GM21737 (cell line): ENCODE measurements around the gene RSF1.

Experiments
- ATAC-seq: cut with Tn5 transposase; IDR thresholded peaks from one replicate; pipeline ENCODE4 v1.9.1; 2021; ENCODE audit warnings: mild to moderate bottlenecking, moderate library complexity; ENCODE audit not compliant: unreplicated experiment

Gene RSF1

DNA sequence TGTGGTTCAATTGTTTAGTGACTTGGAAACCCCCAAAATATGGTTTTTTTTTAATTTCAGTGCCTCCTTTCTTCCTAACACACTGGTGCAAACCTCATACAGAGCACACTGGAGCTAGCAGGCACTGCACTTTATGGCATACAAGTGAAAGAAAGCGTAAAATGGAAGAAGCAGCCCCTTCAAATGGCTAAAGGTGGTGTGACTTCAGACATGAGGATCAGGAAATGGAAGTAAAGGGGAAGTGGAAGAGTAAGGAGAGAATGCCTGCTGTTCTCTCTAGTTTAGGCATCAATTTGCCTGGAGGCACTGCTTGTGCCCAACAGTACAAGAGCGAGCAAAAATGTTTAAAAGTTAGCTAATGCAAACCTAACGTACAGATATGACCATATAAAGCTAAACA, 5.7 kb downstream of the RSF1 start:
- no peak for ATAC-seq

- no peak for ATAC-seq
Measured at GRCh38 chr11:77813256-77813655, 7.3 kb downstream of the RSF1 start.

DNA sequence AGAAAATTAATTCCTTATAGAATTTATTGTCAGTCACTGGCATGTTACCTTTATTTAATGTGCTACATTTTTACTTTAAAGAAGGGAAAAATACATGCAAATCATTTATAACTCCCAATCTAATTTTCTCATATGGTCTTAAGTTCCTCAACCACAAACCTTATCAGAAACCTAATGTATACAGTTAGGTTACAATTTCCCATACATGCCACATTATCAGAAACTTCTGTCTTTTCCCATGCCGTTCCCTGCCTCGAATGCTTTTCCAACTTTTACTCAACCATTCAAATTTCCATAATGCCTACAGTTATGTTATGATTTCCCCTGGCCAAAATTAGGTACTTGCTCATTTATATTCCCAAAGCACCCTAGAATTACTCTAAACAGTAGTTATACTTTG, 13.5 kb downstream of the RSF1 start:
- ATAC-seq = no peak

- ATAC-seq = no peak
Measured at GRCh38 chr11:77806415-77806814, 14.1 kb downstream of the RSF1 start.

- no peak for ATAC-seq
Measured at GRCh38 chr11:77801477-77801876, 19.0 kb downstream of the RSF1 start.

DNA sequence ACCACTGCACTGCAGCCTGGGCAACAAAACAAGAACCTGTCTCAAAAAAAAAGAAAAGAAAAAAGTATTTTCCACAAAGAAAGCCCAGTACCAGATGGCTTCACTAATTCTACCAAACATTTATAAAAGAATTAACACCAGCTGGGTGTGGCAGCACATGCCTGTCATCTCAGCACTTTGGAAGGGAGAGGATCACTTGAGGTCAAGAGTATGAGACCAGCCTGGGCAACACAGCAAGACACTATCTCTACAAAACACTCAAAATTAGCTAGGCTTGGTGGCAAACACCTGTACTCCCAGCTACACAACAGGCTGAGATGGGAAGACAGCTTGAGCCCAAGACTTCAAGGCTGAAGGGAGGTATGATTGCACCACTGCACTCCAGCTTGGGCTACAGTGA, 20.1 kb downstream of the RSF1 start:
- no peak for ATAC-seq

- no peak for ATAC-seq
Measured at GRCh38 chr11:77799338-77799737, 21.2 kb downstream of the RSF1 start.

GRCh38 chr11:77793972-77794371, 26.6 kb downstream of the RSF1 start:
- no peak for ATAC-seq

DNA sequence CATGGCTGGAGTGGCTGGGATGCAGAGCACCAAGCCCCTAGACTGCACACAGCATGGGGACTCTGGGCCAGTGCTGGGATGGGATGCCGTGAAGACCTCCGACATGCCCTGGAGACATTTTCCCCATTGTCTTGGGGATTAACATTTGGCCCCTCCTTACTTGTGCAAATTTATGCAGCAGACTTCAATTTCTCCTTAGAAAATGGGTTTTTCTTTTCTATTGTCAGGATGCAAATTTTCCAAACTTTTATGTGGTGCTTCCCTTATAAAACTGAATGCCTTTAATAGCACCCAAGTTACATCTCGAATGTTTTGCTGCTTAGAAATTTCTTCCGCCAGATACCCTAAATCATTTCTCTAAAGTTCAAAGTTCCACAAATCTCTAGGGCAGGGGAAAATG, 29.2 kb downstream of the RSF1 start:
- no peak for ATAC-seq

GRCh38 chr11:77789731-77790476, 30.6 kb downstream of the RSF1 start:
- no peak for ATAC-seq

DNA sequence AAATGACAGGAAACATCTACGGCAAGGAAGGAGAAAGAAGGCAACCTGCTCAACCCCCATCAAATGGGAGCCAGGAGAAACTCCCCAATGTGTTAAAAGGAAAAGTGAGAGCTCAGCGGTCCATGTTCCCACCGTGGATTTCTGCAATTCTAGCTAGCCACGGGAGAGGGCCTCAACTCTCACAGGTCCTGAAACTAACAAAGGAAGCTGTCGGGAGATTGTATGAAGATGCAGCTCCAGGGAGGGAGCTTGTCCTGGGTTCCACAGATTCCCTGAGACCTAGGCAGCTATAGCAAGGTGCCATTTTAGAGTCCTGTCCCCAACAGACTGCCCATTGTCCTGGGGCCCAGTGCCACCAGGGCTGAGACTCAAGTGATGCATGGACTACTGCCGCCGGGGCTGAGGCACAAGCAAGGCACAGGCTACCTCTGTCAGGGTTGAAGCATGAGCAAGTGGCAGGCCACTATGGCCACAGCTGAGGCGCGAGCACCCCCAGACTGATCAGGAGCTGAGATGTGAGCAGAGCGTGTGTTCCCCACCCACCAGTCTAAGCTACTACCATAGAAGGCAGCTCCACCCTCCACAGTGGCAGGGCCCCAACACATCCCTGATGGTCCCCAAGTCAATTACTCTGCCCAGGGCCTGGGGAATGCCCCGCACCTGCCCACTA, 31.3 kb downstream of the RSF1 start:
- ATAC-seq = no peak

GRCh38 chr11:77784572-77784971, 36.0 kb downstream of the RSF1 start:
- no peak for ATAC-seq

GRCh38 chr11:77783025-77783424, 37.5 kb downstream of the RSF1 start:
- no peak for ATAC-seq

DNA sequence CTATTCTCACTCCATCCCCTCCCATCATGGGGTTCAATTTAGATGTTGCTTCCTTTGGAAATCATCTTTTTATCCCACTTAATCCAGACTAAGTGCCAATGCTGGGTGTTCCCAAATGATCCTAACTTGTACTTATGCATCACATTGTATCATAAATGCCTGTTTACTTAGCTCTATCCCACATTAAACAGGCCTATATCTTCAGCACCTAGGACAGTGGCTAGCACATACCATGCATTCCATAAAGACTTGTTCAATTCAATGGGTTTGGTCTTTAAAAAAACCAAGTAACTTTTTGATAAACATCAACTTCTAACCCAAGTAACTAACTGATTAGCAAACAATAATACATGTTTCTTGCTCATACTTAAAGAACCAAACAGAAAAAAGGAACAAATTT, 40.6 kb downstream of the RSF1 start:
- ATAC-seq = no peak

DNA sequence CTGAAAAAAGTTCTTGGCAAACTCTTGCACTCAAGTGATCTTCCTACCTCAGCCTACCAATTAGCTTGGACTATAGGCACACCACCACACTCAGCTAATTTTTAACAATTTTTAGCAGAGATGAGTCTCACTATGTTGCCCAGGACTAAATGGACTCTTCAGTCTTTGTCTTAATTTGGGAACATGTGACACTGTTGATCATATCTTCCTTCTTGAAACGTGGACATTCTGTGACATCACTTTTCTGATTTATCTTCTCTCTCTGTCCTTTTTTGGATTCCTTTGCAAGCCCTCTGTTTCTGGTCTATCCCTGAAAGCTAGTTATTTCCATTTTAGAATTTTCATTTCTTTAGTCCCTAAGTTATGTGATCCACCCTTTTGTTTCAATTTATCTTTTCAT, 42.0 kb downstream of the RSF1 start:
- ATAC-seq = no peak

- no peak for ATAC-seq
Measured at GRCh38 chr11:77778118-77778517, 42.4 kb downstream of the RSF1 start.

- no peak for ATAC-seq
Measured at GRCh38 chr11:77776455-77776854, 44.1 kb downstream of the RSF1 start.

- ATAC-seq = no peak
Measured at GRCh38 chr11:77775936-77776335, 44.6 kb downstream of the RSF1 start.

DNA sequence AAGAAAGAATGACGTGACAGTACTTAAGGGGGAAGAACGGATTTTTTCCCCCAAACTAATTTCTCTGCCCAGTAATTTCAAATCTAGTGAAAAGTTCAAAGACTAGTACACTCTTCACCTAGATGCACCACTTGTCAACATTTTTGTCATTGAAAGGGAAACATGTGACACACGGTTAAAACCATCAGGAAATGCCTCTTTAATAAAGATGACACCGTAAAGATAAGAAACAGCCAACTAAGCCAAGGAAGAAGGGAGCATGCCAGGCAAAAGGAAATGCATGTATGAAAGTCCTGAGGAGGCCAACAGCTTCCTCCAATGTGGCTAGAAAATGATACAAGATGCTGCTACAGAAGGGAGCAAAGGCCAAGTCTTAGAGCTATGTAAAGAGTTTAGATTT, 49.4 kb downstream of the RSF1 start:
- no peak for ATAC-seq

DNA sequence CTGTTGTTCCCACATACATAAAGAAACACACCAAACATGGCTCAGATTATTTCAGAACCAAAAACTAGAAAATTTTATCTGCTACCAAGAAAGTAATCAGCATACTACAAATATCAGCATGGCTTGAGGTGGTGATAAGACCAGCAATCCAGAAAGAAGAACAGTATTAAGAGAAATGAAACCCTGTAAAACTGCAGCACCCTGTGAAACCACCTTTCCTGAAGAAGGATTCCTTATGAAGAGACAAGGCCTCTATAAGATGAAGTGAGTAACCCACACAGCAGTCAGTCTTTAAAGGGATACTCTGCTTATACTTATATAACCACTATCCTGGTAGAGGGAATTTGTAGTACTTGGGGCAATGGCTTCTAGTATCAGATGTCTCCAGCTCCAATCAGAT, 49.9 kb downstream of the RSF1 start:
- ATAC-seq = no peak

DNA sequence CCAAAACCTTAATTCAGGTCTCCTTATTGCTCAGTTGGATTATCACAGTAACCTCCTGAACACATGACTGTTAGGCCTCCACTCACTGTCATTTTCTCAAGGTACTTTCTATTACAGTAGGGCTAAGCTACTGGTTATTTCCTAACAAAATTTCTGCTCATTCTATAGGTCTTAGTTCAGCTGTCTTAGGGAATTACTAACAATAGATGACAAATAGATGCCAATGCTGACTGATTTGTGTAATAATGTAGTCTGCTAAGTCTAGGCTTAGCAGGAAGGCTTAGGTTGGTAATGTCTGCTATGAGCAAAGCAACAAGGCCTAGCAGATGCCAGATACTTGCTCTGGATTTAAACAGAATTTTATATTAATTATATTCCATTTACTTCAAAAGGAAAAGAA, 58.1 kb downstream of the RSF1 start:
- no peak for ATAC-seq

- ATAC-seq = no peak
Measured at GRCh38 chr11:77761491-77761890, 59.0 kb downstream of the RSF1 start.

- ATAC-seq = no peak
Measured at GRCh38 chr11:77758331-77758730, 62.2 kb downstream of the RSF1 start.
